GM21381 (cell line): ENCODE results near the gene MCU.
"Not testable (repeated sequence)": the region's sequence is repeated elsewhere in the genome, so short reads cannot be mapped to it uniquely, and the experiment has no call there.

Source experiments
- ATAC-seq: cut with Tn5 transposase; IDR thresholded peaks from one replicate; pipeline ENCODE4 v1.9.1; 2021; ENCODE audit warnings: mild to moderate bottlenecking, moderate library complexity; ENCODE audit not compliant: unreplicated experiment

The MCU gene

GRCh38 chr10:72729528-72729927 is 37.6 kb downstream of the MCU start:
- ATAC-seq = peak; percentile 84

GRCh38 chr10:72730479-72730878 is 38.5 kb downstream of the MCU start:
- ATAC-seq = no peak

- no peak for ATAC-seq
These were observed 40.0 kb downstream of the MCU start for GRCh38 chr10:72731916-72732419.

GRCh38 chr10:72732521-72732920 is 40.6 kb downstream of the MCU start:
- ATAC-seq = no peak

GRCh38 chr10:72733989-72734388 is 42.0 kb downstream of the MCU start:
- no peak for ATAC-seq

- no peak for ATAC-seq
These were observed 43.5 kb downstream of the MCU start for GRCh38 chr10:72735288-72735936.

- ATAC-seq = no peak
These were observed 44.4 kb downstream of the MCU start for GRCh38 chr10:72736176-72736827.

- ATAC-seq = no peak
These were observed 44.9 kb downstream of the MCU start for GRCh38 chr10:72736828-72737220.

- not testable (repeated sequence) for ATAC-seq
These were observed 45.4 kb downstream of the MCU start for GRCh38 chr10:72737357-72737756.

- no peak for ATAC-seq
These were observed 46.5 kb downstream of the MCU start for GRCh38 chr10:72738486-72738885.

GRCh38 chr10:72740528-72740927 is 48.6 kb downstream of the MCU start:
- no peak for ATAC-seq

GRCh38 chr10:72742092-72742491 is 50.1 kb downstream of the MCU start:
- no peak for ATAC-seq

- no peak for ATAC-seq
These were observed 50.9 kb downstream of the MCU start for GRCh38 chr10:72742797-72743196.

GRCh38 chr10:72744566-72744965 is 52.6 kb downstream of the MCU start:
- no peak for ATAC-seq

- ATAC-seq = no peak
These were observed 54.8 kb downstream of the MCU start for GRCh38 chr10:72746426-72747363.

- no peak for ATAC-seq
These were observed 55.6 kb downstream of the MCU start for GRCh38 chr10:72747521-72747920.

GRCh38 chr10:72753760-72754231 is 61.9 kb downstream of the MCU start:
- no peak for ATAC-seq

GRCh38 chr10:72754275-72755032 is 62.5 kb downstream of the MCU start:
- no peak for ATAC-seq

- ATAC-seq = no peak
These were observed 64.9 kb downstream of the MCU start for GRCh38 chr10:72756674-72757385.

GRCh38 chr10:72757732-72758131 is 65.8 kb downstream of the MCU start:
- no peak for ATAC-seq
